ENCODE data around the gene ATP6AP2.
A peak's percentile ranks its signal among the peaks of the same experiment; 100 is the strongest.

GRCh38 chrX:40544343-40545266 is 36.2 kb upstream of the ATP6AP2 start:
- TF ChIP-seq ELF1 (IDR thresholded peaks at IDR 0.05) (no peak), POLR2AphosphoS5 (IDR thresholded peaks at IDR 0.05; ENCODE audit: low read depth, low read length) (no peak), CTCF (IDR thresholded peaks at IDR 0.05) (no peak), CHD2 (IDR thresholded peaks at IDR 0.05; ENCODE audit: low read length, partially characterized antibody) (peak; percentile 15), MXI1 (IDR thresholded peaks at IDR 0.05; ENCODE audit: low read depth, low read length) (no peak), GABPA (IDR thresholded peaks at IDR 0.05; ENCODE audit: low read depth) (no peak), EP300 (IDR thresholded peaks at IDR 0.05; ENCODE audit: borderline replicate concordance in 1 of 2, low read depth in 1 of 2, low read length in 1 of 2) (peak in 1 of 2 experiments; percentile 81; a peak in 2 of 4 replicates), RFX5 (IDR thresholded peaks at IDR 0.05; ENCODE audit: low read length) (no peak), FOSL2 (IDR thresholded peaks at IDR 0.05; ENCODE audit: borderline replicate concordance, low read depth) (no peak), JUND (IDR thresholded peaks at IDR 0.05) (no peak)
- TF ChIP-seq, protein P1, sequence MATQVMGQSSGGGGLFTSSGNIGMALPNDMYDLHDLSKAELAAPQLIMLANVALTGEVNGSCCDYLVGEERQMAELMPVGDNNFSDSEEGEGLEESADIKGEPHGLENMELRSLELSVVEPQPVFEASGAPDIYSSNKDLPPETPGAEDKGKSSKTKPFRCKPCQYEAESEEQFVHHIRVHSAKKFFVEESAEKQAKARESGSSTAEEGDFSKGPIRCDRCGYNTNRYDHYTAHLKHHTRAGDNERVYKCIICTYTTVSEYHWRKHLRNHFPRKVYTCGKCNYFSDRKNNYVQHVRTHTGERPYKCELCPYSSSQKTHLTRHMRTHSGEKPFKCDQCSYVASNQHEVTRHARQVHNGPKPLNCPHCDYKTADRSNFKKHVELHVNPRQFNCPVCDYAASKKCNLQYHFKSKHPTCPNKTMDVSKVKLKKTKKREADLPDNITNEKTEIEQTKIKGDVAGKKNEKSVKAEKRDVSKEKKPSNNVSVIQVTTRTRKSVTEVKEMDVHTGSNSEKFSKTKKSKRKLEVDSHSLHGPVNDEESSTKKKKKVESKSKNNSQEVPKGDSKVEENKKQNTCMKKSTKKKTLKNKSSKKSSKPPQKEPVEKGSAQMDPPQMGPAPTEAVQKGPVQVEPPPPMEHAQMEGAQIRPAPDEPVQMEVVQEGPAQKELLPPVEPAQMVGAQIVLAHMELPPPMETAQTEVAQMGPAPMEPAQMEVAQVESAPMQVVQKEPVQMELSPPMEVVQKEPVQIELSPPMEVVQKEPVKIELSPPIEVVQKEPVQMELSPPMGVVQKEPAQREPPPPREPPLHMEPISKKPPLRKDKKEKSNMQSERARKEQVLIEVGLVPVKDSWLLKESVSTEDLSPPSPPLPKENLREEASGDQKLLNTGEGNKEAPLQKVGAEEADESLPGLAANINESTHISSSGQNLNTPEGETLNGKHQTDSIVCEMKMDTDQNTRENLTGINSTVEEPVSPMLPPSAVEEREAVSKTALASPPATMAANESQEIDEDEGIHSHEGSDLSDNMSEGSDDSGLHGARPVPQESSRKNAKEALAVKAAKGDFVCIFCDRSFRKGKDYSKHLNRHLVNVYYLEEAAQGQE (IDR thresholded peaks at IDR 0.05; ENCODE audit: low read depth, low read length), result no peak
- TF ChIP-seq, protein P2, sequence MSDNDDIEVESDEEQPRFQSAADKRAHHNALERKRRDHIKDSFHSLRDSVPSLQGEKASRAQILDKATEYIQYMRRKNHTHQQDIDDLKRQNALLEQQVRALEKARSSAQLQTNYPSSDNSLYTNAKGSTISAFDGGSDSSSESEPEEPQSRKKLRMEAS (IDR thresholded peaks at IDR 0.05; ENCODE audit: low read depth), result no peak
- TF ChIP-seq, protein P3, sequence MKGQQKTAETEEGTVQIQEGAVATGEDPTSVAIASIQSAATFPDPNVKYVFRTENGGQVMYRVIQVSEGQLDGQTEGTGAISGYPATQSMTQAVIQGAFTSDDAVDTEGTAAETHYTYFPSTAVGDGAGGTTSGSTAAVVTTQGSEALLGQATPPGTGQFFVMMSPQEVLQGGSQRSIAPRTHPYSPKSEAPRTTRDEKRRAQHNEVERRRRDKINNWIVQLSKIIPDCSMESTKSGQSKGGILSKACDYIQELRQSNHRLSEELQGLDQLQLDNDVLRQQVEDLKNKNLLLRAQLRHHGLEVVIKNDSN (IDR thresholded peaks at IDR 0.05; ENCODE audit: borderline replicate concordance, low read depth), result no peak
